ENCODE measurements around the gene YIPF6.
"Not testable (repeated sequence)": the region's sequence is repeated elsewhere in the genome, so short reads cannot be mapped to it uniquely, and the experiment has no call there.

Gene YIPF6, protein sequence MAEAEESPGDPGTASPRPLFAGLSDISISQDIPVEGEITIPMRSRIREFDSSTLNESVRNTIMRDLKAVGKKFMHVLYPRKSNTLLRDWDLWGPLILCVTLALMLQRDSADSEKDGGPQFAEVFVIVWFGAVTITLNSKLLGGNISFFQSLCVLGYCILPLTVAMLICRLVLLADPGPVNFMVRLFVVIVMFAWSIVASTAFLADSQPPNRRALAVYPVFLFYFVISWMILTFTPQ

DNA sequence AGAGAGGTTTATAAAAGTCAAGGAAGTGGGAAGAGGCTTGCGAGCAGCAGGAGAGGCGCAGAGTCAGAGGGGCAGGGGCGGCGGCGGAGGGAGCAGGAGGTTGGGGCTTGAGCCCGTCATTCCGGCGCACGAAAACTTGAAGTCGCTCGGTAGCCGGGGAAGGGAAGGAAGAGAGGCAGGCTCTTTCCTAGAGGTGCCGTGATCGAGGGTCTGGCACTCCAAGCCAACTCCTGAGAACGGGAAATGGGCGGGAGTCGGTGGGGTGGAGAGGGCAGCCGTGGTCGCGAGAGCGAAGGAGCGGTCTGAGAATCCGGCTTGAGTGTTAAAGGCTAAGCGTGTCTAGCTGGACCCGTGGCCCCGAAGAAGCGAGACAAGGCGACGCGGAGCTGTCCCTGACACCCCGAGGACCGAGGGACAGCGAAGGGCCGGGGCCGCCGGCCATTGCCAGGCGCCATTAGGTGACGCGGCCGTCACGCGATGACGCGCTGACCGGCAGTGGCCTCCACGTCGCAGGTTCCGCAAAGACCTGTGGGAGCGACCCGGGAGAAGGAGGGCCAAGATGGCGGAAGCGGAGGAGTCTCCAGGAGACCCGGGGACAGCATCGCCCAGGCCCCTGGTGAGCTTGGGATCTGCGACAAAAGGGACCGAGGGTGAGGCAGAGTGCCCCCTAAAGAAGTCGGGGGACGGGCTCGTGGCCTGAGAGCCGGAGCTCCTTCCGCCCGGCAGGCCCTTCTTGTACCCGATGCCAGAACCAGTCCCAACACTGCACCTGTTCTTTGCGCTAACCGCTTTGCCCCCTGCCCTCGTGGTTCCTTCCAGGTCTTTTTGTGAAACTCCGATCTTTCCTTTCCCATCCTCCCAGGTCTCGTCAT, at the start of gene YIPF6:
Gene YIPF6, plus strand, starts transcription at position 544 of the 872 bp plus-strand sequence. Its CDS starts 16 bp downstream, at position 560.
- H3K4me3 Mint-ChIP-seq: peak within 1 kb of the TSS; percentile 96
- no peaks in the 10 kb centered on the region for H3K9me3 Mint-ChIP-seq (ENCODE audit: low read depth)
- H3K27me3 Mint-ChIP-seq: no peaks in the 10 kb centered on the region
- peaks cover 31% of the 10 kb centered on the region for H3K4me1 Mint-ChIP-seq (ENCODE audit: low read depth)
- H3K27ac Mint-ChIP-seq: peak within 1 kb of the TSS; percentile 98
- no peaks in the 10 kb centered on the region for H3K36me3 Mint-ChIP-seq

DNA sequence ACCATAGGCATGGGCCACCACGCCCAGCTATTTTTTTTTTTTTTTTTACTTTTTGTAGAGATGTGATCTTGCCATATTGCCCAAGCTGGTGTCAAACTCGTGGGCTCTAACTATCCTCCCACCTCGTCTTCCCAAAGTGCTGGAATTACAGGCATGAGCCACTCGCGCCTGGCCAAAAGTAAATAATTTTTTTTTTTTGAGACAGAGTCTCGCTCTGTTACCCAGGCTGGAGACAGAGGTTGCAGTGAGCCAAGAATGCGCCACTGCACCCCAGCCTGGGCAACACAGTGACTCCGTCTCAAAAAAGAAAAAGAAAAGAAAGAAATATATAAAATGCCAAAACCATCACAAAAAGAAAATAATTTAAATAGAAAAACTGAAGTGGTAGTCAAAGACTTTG, 47.1 kb upstream of the YIPF6 start:
- Mint-ChIP-seq H3K27me3 (no peaks in the 10 kb centered on the region), H3K9me3 (ENCODE audit: low read depth) (no peaks in the 10 kb centered on the region), H3K4me1 (ENCODE audit: low read depth) (no peaks in the 10 kb centered on the region), H3K36me3 (no peaks in the 10 kb centered on the region), H3K27ac (no peak overlapping the region), H3K4me3 (no peak overlapping the region)

DNA sequence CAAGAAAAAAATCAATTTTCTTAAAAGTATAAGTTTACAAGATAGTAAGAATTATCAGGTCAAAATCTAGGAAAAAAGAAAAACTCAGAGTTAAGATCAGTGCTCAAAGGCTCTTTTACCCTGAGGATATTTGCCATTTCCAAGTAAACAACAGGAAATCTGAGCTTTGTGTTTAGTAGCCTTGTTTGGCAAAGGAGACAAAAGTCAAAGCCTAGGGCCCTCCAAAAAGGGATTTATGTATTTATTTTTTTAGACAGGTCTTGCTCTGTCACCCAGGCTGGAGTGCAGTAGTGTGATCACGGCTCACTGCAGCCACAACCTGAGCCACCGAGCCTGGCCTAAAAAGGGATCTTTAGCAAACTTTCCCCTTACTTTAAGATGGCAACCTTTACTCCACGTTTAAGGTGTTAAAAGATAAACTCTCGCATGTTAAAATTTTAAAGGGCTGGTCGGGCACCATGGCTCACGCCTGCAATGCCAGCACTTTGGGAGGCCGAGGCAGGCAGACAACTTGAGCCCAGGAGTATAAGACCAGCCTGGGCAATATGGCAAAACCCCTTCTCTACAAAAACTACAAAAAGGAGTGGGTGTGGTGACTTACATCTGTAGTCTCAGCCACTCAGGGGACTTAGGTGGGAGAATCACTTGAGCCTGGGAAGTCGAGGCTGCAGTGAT, 44.2 kb upstream of the YIPF6 start:
- Mint-ChIP-seq H3K36me3 (no peaks in the 10 kb centered on the region), H3K27ac (no peak overlapping the region), H3K4me3 (no peak overlapping the region), H3K27me3 (no peaks in the 10 kb centered on the region), H3K4me1 (ENCODE audit: low read depth) (no peaks in the 10 kb centered on the region), H3K9me3 (ENCODE audit: low read depth) (no peaks in the 10 kb centered on the region)

DNA sequence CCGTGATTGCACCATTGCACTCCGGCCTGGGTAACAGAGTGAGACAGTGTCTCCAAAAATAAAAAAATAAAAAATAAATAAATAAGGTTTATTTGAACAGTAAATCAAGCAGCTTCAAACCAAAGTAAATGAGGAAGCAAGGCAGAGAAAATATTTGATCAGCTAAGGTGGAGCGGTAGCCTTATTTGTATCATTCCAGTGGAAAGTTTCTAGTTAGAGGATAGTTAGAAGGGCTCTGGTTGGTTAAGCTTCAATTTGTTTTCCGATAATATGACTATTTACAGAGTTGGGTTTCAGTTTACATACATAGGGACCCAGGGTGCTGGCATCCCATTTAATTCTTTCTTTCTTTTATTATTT, 43.7 kb upstream of the YIPF6 start:
- no peaks in the 10 kb centered on the region for H3K9me3 Mint-ChIP-seq (ENCODE audit: low read depth)
- no peak overlapping the region for H3K27ac Mint-ChIP-seq
- H3K27me3 Mint-ChIP-seq: no peaks in the 10 kb centered on the region
- H3K4me1 Mint-ChIP-seq (ENCODE audit: low read depth): no peaks in the 10 kb centered on the region
- H3K36me3 Mint-ChIP-seq: no peaks in the 10 kb centered on the region
- no peak overlapping the region for H3K4me3 Mint-ChIP-seq

DNA sequence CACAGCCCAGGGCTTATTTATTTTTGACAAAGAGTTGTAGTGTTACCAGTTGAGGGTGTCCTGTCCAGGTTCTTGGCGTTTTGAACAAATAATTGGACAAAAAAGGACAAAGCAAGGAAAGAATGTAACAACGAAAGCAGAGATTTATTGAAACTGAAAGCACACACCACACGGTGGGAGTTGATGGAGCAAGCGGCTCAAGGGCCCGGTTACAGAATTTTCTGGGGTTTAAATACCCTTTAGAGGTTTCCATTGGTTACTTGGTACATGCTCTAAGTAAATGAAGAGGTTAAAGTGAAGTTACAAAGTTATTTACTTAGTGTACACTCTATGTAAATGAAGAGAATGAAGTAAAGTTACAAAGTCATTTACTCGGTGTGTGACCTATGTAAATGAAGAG, 37.8 kb upstream of the YIPF6 start:
- Mint-ChIP-seq H3K27me3 (no peaks in the 10 kb centered on the region), H3K4me3 (no peak overlapping the region), H3K36me3 (no peaks in the 10 kb centered on the region), H3K4me1 (ENCODE audit: low read depth) (no peaks in the 10 kb centered on the region), H3K9me3 (ENCODE audit: low read depth) (no peaks in the 10 kb centered on the region), H3K27ac (no peak overlapping the region)

DNA sequence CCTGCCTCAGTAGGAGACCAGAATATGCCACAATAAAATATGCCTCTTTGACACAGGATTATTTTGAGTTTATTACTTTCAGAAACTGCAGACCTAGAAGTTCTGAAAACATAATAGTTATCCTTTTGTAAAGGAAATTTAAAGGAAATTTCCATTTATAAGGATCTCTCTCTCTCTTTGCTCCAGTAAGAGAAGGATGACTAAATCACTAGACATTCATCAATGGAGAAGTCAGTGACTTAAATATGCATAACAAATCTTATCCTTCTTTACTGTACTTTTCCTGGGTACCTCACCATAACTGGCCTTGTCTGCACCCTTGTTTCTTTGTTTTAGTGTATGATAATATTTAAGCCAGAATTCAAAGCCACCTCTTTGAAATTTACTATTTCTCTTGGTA, 37.3 kb upstream of the YIPF6 start:
- Mint-ChIP-seq H3K9me3 (ENCODE audit: low read depth) (no peaks in the 10 kb centered on the region), H3K27me3 (no peaks in the 10 kb centered on the region), H3K4me1 (ENCODE audit: low read depth) (no peaks in the 10 kb centered on the region), H3K4me3 (no peak overlapping the region), H3K36me3 (no peaks in the 10 kb centered on the region), H3K27ac (no peak overlapping the region)

DNA sequence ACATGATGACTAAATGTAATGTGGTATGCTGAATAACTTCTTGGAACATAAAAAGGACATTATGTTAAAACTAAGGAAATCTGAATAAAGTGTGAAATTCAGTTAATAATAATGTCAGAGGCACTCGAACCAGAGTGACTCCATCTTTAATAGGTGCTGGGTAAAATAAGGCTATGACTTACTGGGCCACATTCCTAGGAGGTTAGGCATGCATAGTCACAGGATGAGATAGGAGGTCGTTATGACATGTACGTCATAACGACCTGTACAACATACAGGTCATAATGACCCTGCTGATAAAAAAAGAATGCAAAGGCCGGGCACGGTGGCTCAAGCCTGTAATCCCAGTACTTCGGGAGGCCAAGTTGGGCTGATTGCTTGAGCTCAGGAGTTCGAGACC, 36.7 kb upstream of the YIPF6 start:
- Mint-ChIP-seq H3K4me1 (ENCODE audit: low read depth) (no peaks in the 10 kb centered on the region), H3K9me3 (ENCODE audit: low read depth) (no peaks in the 10 kb centered on the region), H3K4me3 (no peak overlapping the region), H3K36me3 (no peaks in the 10 kb centered on the region), H3K27ac (no peak overlapping the region), H3K27me3 (no peaks in the 10 kb centered on the region)

DNA sequence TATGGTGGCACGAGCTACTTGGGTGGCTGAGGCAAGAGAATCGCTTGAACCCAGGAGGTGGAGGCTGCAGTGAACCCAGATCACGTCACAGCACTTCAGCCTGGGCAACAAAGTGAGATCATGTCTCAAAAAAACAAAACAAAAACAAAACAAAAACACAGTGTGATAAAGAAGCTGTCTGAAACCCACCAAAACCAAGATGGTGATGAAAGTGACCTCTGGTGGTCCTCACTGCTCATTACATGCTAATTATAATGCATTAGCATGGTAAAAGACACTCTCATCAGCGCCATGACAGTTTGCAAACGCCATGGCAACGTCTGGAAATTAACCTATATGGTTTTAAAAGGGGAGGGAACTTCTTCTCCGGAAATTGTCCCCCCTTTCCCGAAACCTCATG, 36.2 kb upstream of the YIPF6 start:
- no peaks in the 10 kb centered on the region for H3K4me1 Mint-ChIP-seq (ENCODE audit: low read depth)
- H3K27ac Mint-ChIP-seq: no peak overlapping the region
- no peaks in the 10 kb centered on the region for H3K27me3 Mint-ChIP-seq
- H3K4me3 Mint-ChIP-seq: no peak overlapping the region
- no peaks in the 10 kb centered on the region for H3K36me3 Mint-ChIP-seq
- H3K9me3 Mint-ChIP-seq (ENCODE audit: low read depth): no peaks in the 10 kb centered on the region

DNA sequence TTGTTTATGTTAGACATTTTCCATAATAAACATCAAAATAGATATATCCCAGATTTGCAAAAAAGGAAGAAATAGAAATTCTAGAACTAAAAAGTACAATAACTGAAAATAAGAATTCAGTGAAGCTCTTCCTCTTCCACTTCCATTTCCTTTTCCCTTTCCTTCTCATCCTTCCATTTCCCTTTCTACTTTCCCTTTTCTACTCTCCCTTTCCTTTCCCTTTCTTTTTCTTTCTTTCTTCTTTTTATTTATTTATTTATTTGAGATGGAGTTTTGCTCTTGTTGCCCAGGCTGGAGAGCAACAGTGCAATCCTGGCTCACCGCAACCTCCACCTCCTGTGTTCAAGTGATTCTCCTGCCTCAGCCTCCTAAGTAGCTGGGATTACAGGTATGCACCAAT, 35.0 kb upstream of the YIPF6 start:
- Mint-ChIP-seq H3K36me3 (no peaks in the 10 kb centered on the region), H3K4me3 (no peak overlapping the region), H3K27ac (no peak overlapping the region)

DNA sequence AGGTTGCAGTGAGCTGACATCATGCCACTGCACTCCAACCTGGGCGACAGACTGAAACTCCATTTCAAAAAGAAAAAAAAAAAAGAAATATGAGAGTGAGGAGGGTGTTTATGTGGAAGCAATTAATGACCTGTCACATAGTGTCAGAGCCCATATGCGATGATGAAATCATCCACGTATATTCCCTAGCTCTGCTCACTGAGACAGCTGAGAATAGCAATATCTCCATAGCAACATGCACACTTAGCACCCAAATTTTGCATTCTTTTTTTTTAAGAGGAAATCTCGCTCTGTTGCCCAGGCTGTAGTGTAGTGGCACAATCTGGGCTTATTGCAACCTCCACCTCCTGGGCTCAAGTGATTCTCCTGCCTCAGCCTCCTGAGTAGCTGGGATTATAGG, 34.1 kb upstream of the YIPF6 start:
- H3K27me3 Mint-ChIP-seq: no peaks in the 10 kb centered on the region
- H3K4me3 Mint-ChIP-seq: no peak overlapping the region
- H3K36me3 Mint-ChIP-seq: no peaks in the 10 kb centered on the region
- no peaks in the 10 kb centered on the region for H3K4me1 Mint-ChIP-seq (ENCODE audit: low read depth)
- H3K9me3 Mint-ChIP-seq (ENCODE audit: low read depth): no peaks in the 10 kb centered on the region
- no peak overlapping the region for H3K27ac Mint-ChIP-seq

More for the DNA sequence above, 35.0 kb upstream of the YIPF6 start:
- Mint-ChIP-seq H3K9me3 (ENCODE audit: low read depth) (no peaks in the 10 kb centered on the region), H3K4me1 (ENCODE audit: low read depth) (no peaks in the 10 kb centered on the region), H3K27me3 (no peaks in the 10 kb centered on the region)

DNA sequence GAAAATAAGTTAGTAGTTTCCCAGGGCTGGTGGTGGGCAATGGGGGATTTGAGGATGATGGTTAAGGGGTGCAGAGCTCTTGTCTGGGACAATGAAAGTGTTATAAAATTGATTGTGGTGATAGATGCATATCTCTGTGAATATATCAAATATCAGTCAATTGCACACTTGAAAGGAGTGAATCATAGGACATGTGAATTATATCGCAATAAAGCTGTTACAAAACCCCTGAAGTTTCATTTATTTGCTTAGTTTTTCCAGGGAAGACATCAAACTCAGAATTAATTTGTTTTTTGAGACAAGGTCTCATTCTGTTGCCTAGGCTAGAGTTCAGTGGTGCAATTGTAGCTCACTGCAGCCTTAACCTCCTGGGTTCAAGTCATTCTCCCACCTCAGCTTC, 17.9 kb upstream of the YIPF6 start:
- H3K27ac Mint-ChIP-seq: no peak overlapping the region
- H3K4me3 Mint-ChIP-seq: no peak overlapping the region
- no peaks in the 10 kb centered on the region for H3K9me3 Mint-ChIP-seq (ENCODE audit: low read depth)

DNA sequence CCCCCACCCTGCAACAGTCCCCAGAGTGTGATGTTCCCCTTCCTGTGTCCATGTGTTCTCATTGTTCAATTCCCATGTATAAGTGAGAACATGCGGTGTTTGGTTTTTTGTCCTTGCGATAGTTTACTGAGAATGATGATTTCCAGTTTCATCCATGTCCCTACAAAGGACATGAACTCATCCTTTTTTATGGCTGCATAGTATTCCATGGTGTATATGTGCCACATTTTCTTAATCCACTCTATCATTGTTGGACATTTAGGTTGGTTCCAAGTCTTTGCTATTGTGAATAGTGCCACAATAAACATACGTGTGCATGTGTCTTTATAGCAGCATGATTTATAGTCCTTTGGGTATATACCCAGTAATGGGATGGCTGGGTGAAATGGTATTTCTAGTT, 12.7 kb upstream of the YIPF6 start:
- not testable (repeated sequence) for H3K36me3 Mint-ChIP-seq; H3K27ac Mint-ChIP-seq; H3K27me3 Mint-ChIP-seq; H3K9me3 Mint-ChIP-seq (ENCODE audit: low read depth); H3K4me1 Mint-ChIP-seq (ENCODE audit: low read depth); H3K4me3 Mint-ChIP-seq

More for the DNA sequence above, 17.9 kb upstream of the YIPF6 start:
- Mint-ChIP-seq H3K36me3 (no peaks in the 10 kb centered on the region), H3K27me3 (no peaks in the 10 kb centered on the region), H3K4me1 (ENCODE audit: low read depth) (no peaks in the 10 kb centered on the region)

DNA sequence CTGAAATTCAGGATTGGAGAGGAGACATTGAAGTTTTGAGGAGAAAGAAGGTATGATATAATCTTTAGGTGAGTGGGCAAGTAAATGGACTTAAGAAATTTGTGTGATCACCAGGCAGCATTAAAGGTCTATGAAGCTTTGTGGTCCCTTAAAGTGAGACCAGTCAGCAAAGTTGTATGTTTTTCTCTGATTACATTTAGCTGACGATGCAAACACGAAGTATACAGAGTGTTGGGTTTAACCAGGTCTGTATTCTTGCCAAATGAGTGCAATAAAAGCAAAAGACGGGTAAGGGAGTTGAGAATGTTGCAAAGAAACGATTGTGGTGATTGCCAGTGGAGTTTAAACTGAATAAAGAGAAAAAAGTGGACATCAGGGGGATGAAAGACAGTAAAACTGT, 11.6 kb upstream of the YIPF6 start:
- Mint-ChIP-seq H3K4me1 (ENCODE audit: low read depth) (peaks cover 2% of the 10 kb centered on the region), H3K27me3 (no peaks in the 10 kb centered on the region), H3K36me3 (no peaks in the 10 kb centered on the region), H3K9me3 (ENCODE audit: low read depth) (no peaks in the 10 kb centered on the region), H3K4me3 (no peak overlapping the region), H3K27ac (no peak overlapping the region)

DNA sequence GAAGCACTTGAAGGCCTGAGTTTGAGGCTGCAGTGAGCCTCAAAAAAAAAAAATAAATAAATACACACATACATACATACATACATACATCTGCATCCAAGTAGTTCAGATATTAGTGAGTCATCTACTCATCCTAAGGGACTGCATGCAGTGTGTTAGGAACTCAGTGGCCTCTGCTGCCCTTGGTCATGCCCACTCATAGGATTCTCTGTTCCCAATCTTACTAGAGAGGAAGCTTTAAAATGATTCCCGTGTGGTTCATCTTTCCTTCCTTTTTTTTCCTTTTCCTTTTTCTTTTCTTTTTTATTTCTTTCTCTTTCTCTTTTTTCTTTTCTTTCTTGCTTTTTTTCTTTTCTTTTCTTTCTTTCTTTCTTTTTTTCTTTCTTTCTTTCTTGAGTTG, 10.9 kb upstream of the YIPF6 start:
- H3K36me3 Mint-ChIP-seq: no peaks in the 10 kb centered on the region
- H3K27me3 Mint-ChIP-seq: no peaks in the 10 kb centered on the region
- H3K4me1 Mint-ChIP-seq (ENCODE audit: low read depth): peaks cover 2% of the 10 kb centered on the region
- no peaks in the 10 kb centered on the region for H3K9me3 Mint-ChIP-seq (ENCODE audit: low read depth)
- H3K27ac Mint-ChIP-seq: no peak overlapping the region
- no peak overlapping the region for H3K4me3 Mint-ChIP-seq

DNA sequence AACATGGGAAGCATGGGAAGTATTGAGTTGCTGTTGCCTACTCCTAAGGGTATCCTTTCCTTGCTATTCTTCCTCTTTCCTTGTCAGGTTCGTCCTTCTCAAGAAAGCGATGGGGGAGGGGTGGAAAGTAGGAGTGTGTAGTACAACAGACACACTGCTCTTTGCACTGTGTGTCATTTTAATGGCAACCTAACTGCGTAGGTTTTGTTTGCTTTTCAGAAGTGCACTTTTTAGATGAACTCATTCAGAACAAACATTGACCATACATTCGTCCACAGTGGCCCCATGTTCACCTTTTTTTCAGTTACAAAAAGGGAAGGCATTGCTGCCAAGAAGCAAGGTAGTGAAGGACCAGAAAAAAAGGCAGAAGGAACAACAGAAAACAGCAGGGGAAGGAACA, 10.2 kb upstream of the YIPF6 start:
- no peak overlapping the region for H3K27ac Mint-ChIP-seq
- H3K4me1 Mint-ChIP-seq (ENCODE audit: low read depth): peaks cover 2% of the 10 kb centered on the region
- H3K36me3 Mint-ChIP-seq: no peaks in the 10 kb centered on the region
- H3K4me3 Mint-ChIP-seq: no peak overlapping the region
- H3K27me3 Mint-ChIP-seq: no peaks in the 10 kb centered on the region
- H3K9me3 Mint-ChIP-seq (ENCODE audit: low read depth): no peaks in the 10 kb centered on the region
